Activated CD8-positive, alpha-beta memory T cell treated with anti-CD3 and anti-CD28 coated beads, Interleukin-2, amount 50 U/mL, for 48 hours (primary cell): ENCODE results near the gene SAPCD1.

Experiments
- DNase-seq: peaks from one replicate; pipeline ENCODE4 v3.0.0-alpha.2; 2020

The SAPCD1 gene

GRCh38 chr6:31729979-31730630 lies 32.4 kb upstream of the SAPCD1 start:
- peak; percentile 87 for DNase-seq

- no peak for DNase-seq
These were observed 31.8 kb upstream of the SAPCD1 start for GRCh38 chr6:31730631-31731086.

GRCh38 chr6:31732029-31732428 lies 30.4 kb upstream of the SAPCD1 start:
- no peak for DNase-seq

GRCh38 chr6:31733734-31734133 lies 28.7 kb upstream of the SAPCD1 start:
- no peak for DNase-seq

- DNase-seq, result no peak
These were observed 28.1 kb upstream of the SAPCD1 start for GRCh38 chr6:31734247-31734820.

- DNase-seq, result peak; percentile 74
These were observed 27.5 kb upstream of the SAPCD1 start for GRCh38 chr6:31734821-31735406.

- peak; percentile 86 for DNase-seq
These were observed 26.3 kb upstream of the SAPCD1 start, which contains the start of gene CLIC1 for GRCh38 chr6:31736021-31736767. CLIC1 (minus strand) TSS chr6:31736530; CDS start chr6:31736300, 230 bp downstream.

- no peak for DNase-seq
These were observed 25.6 kb upstream of the SAPCD1 start for GRCh38 chr6:31736768-31737314.

GRCh38 chr6:31737315-31737990 lies 25.0 kb upstream of the SAPCD1 start:
- no peak for DNase-seq

GRCh38 chr6:31737991-31738979 lies 24.2 kb upstream of the SAPCD1 start:
- DNase-seq, result no peak

GRCh38 chr6:31739639-31740396 lies 22.6 kb upstream of the SAPCD1 start, which contains the start of gene MSH5:
MSH5 (plus strand) TSS chr6:31740005; CDS start chr6:31740467, 462 bp downstream.
- DNase-seq, result peak; percentile 98

- DNase-seq, result no peak
These were observed 21.8 kb upstream of the SAPCD1 start for GRCh38 chr6:31740397-31741223.

GRCh38 chr6:31741815-31742214 lies 20.6 kb upstream of the SAPCD1 start:
- no peak for DNase-seq

- DNase-seq, result no peak
These were observed 19.6 kb upstream of the SAPCD1 start for GRCh38 chr6:31742894-31743293.

- DNase-seq, result no peak
These were observed 18.0 kb upstream of the SAPCD1 start for GRCh38 chr6:31744422-31744821.

GRCh38 chr6:31749301-31750036 lies 13.0 kb upstream of the SAPCD1 start:
- DNase-seq, result no peak

- no peak for DNase-seq
These were observed 11.9 kb upstream of the SAPCD1 start for GRCh38 chr6:31750411-31751022.

GRCh38 chr6:31752739-31753319 lies 9.6 kb upstream of the SAPCD1 start:
- DNase-seq, result no peak
